ENCODE data around the gene GFY. TPM values are rescaled to one million over a fixed set of nuclear protein-coding genes. Genes with fewer than 3 reads are reported as not detected.

Gene GFY
- total and polyA plus RNA-seq, 2 donors from 2014 or later, result not detected

DNA sequence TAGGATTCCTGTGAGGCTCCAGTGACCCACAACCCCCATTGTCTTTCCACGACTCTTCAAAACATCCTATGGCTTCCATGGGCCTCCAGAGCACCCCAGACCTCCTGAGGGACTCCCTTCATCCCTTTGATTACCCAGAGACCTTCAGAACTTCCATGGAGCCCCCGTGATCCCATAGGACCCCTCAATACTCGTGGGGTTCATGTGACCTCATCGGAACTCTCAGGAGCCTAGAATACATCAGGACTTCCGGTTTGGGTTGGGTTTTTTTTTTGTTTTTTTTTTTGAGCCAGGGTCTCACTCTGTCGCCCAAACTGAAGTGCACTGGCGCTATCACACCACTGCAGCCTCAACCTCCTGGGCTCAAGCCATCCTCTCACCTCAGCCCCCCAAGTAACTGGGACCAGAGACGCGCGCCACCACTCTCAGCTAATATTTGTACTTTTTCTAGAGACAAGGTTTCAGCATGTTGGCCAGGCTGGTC, 28.6 kb downstream of the GFY start:
- H3K9me3 ChIP-seq (ENCODE audit: control insufficient read depth in 2 of 3, insufficient read depth in 1 of 3, low read length in 3 of 3), result no peaks in the 10 kb centered on the region
- FAIRE-seq, result no peak
- intact Hi-C loops (cut with DNase I), result no loop called here
- H3K4me3 ChIP-seq (ENCODE audit: low read length in 3 of 3), result peak overlapping the region; percentile 89 to 98 (median 97)
- TF ChIP-seq, protein P1, sequence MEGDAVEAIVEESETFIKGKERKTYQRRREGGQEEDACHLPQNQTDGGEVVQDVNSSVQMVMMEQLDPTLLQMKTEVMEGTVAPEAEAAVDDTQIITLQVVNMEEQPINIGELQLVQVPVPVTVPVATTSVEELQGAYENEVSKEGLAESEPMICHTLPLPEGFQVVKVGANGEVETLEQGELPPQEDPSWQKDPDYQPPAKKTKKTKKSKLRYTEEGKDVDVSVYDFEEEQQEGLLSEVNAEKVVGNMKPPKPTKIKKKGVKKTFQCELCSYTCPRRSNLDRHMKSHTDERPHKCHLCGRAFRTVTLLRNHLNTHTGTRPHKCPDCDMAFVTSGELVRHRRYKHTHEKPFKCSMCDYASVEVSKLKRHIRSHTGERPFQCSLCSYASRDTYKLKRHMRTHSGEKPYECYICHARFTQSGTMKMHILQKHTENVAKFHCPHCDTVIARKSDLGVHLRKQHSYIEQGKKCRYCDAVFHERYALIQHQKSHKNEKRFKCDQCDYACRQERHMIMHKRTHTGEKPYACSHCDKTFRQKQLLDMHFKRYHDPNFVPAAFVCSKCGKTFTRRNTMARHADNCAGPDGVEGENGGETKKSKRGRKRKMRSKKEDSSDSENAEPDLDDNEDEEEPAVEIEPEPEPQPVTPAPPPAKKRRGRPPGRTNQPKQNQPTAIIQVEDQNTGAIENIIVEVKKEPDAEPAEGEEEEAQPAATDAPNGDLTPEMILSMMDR (IDR thresholded peaks at IDR 0.05; ENCODE audit: borderline replicate concordance, extremely low read depth, insufficient read depth), result no peak
- no peak for DNase-seq
- H3K9ac ChIP-seq (ENCODE audit: low read length in 3 of 3), result peak overlapping the region; percentile 74 to 98 (median 98)
- H3K27me3 ChIP-seq (ENCODE audit: control insufficient read depth, insufficient read depth, low read length), result no peaks in the 10 kb centered on the region
- peak overlapping the region; percentile 92 to 97 for H3K27ac ChIP-seq (ENCODE audit: low read depth in 2 of 2, low read length in 2 of 2)
- peaks cover 0 to 2% (median 0%) of the 10 kb centered on the region in 3 donors for H3K36me3 ChIP-seq (ENCODE audit: control insufficient read depth in 2 of 3, insufficient read depth in 3 of 3, low read length in 3 of 3)
- H3K4me1 ChIP-seq (ENCODE audit: control insufficient read depth in 2 of 3, insufficient read depth in 2 of 3, low read depth in 1 of 3, low read length in 3 of 3), result peaks cover 0 to 7% (median 3%) of the 10 kb centered on the region in 3 donors

DNA sequence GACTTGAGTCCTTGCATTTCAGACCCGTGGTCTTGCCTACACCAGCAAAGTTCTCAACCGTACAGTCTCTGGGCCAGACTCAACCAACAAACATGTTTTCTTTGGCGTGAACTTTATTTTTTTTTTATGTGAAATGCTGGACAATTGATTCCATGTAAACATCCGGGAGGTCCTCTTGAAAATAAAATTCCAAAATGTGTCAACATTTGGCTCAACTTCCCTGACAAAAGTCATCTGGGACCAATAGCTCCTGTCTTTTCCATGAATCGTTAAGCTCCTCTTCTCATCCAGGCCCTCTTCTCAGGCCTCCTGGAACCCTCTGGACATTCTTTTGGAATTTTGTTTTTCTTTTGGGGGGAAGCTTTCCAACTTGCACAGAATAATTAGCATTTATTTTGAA, 30.6 kb downstream of the GFY start:
- Histone ChIP-seq H3K27ac (ENCODE audit: low read depth in 2 of 2, low read length in 2 of 2) (no peak overlapping the region), H3K9ac (ENCODE audit: low read length in 3 of 3) (no peak overlapping the region), H3K36me3 (ENCODE audit: control insufficient read depth in 2 of 3, insufficient read depth in 3 of 3, low read length in 3 of 3) (no peaks in the 10 kb centered on the region), H3K9me3 (ENCODE audit: control insufficient read depth in 2 of 3, insufficient read depth in 1 of 3, low read length in 3 of 3) (no peaks in the 10 kb centered on the region), H3K4me1 (ENCODE audit: control insufficient read depth in 2 of 3, insufficient read depth in 2 of 3, low read depth in 1 of 3, low read length in 3 of 3) (peaks cover 0 to 3% (median 3%) of the 10 kb centered on the region in 3 donors), H3K27me3 (ENCODE audit: control insufficient read depth, insufficient read depth, low read length) (no peaks in the 10 kb centered on the region), H3K4me3 (ENCODE audit: low read length in 3 of 3) (no peak overlapping the region)
- peak in 2 of 5 donors; percentile 80 to 92 for DNase-seq
- FAIRE-seq, result no peak
- TF ChIP-seq, protein P1 (IDR thresholded peaks at IDR 0.05; ENCODE audit: borderline replicate concordance, extremely low read depth, insufficient read depth), result no peak
- intact Hi-C loops (cut with DNase I), result no loop called here

DNA sequence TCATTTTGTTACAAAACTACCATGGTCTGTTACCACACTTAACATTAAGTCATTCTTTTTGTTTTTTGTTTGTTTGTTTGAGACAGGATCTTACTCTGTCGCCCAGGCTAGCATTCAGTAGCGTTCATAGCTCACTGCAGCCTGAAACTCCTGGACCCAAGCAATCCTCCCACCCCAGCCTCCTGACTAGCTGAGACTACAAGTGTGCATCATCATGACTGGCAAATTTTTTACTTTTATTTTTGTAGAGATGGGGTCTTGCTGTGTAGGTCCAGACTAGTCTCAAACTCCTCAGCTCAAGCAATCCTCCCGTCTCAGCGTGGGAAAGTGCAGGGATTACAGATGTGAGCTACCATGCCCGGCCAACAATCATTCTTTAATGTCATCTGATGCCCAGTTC, 31.1 kb downstream of the GFY start:
- intact Hi-C loops (cut with DNase I), result no loop called here
- no peak for FAIRE-seq
- H3K27ac ChIP-seq (ENCODE audit: low read depth in 2 of 2, low read length in 2 of 2), result peak overlapping the region in 1 of 2 donors; percentile 53
- no peaks in the 10 kb centered on the region for H3K27me3 ChIP-seq (ENCODE audit: control insufficient read depth, insufficient read depth, low read length)
- H3K9ac ChIP-seq (ENCODE audit: low read length in 3 of 3), result no peak overlapping the region
- peaks cover 0 to 3% (median 3%) of the 10 kb centered on the region in 3 donors for H3K4me1 ChIP-seq (ENCODE audit: control insufficient read depth in 2 of 3, insufficient read depth in 2 of 3, low read depth in 1 of 3, low read length in 3 of 3)
- no peaks in the 10 kb centered on the region for H3K9me3 ChIP-seq (ENCODE audit: control insufficient read depth in 2 of 3, insufficient read depth in 1 of 3, low read length in 3 of 3)
- no peak for DNase-seq
- TF ChIP-seq, protein P1 (IDR thresholded peaks at IDR 0.05; ENCODE audit: borderline replicate concordance, extremely low read depth, insufficient read depth), result no peak
- H3K36me3 ChIP-seq (ENCODE audit: control insufficient read depth in 2 of 3, insufficient read depth in 3 of 3, low read length in 3 of 3), result no peaks in the 10 kb centered on the region
- H3K4me3 ChIP-seq (ENCODE audit: low read length in 3 of 3), result no peak overlapping the region

DNA sequence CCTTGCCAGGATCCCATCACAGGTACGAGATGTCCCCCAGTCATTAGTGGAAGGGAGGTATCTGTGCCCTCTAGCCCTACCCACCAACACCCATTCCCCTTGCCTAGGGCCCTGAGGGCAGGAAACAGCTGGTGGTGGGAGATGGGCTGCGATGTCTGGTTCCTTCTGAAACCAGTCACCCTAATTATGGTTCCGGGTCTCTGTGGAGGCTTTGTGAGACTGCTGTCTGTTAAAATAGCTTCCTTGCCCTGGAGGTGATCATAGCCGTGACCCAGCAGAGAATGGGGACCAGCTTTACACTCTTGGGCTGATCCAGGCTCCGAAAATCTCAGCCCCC, 33.3 kb downstream of the GFY start:
- peak overlapping the region; percentile 51 to 81 for H3K27ac ChIP-seq (ENCODE audit: low read depth in 2 of 2, low read length in 2 of 2)
- DNase-seq, result no peak
- no peaks in the 10 kb centered on the region for H3K9me3 ChIP-seq (ENCODE audit: control insufficient read depth in 2 of 3, insufficient read depth in 1 of 3, low read length in 3 of 3)
- peak overlapping the region in 1 of 3 donors; percentile 16 for H3K9ac ChIP-seq (ENCODE audit: low read length in 3 of 3)
- intact Hi-C loops (cut with DNase I), result no loop called here
- H3K27me3 ChIP-seq (ENCODE audit: control insufficient read depth, insufficient read depth, low read length), result no peaks in the 10 kb centered on the region
- TF ChIP-seq, protein P1 (IDR thresholded peaks at IDR 0.05; ENCODE audit: borderline replicate concordance, extremely low read depth, insufficient read depth), result no peak
- peaks cover 0 to 2% (median 0%) of the 10 kb centered on the region in 3 donors for H3K4me1 ChIP-seq (ENCODE audit: control insufficient read depth in 2 of 3, insufficient read depth in 2 of 3, low read depth in 1 of 3, low read length in 3 of 3)
- no peaks in the 10 kb centered on the region for H3K36me3 ChIP-seq (ENCODE audit: control insufficient read depth in 2 of 3, insufficient read depth in 3 of 3, low read length in 3 of 3)
- no peak for FAIRE-seq
- H3K4me3 ChIP-seq (ENCODE audit: low read length in 3 of 3), result no peak overlapping the region

Measured in kidney (tissue), 14 donors.